HG02623 (cell line): ENCODE data around the gene ZNF260.
"Not testable (repeated sequence)": the region's sequence is repeated elsewhere in the genome, so short reads cannot be mapped to it uniquely, and the experiment has no call there.

Source experiments
- ATAC-seq: cut with Tn5 transposase; IDR thresholded peaks from one replicate; pipeline ENCODE4 v1.9.1; 2021; ENCODE audit warnings: moderate library complexity; ENCODE audit not compliant: unreplicated experiment

Gene ZNF260

GRCh38 chr19:36490846-36491245, 37.2 kb downstream of the ZNF260 start:
- ATAC-seq = not testable (repeated sequence)

GRCh38 chr19:36489920-36490415, 38.1 kb downstream of the ZNF260 start:
- ATAC-seq = peak; percentile 52

- ATAC-seq = peak; percentile 80
Measured at GRCh38 chr19:36489118-36489919, 38.8 kb downstream of the ZNF260 start, which contains the start of gene ZNF566. Gene ZNF566, minus strand, starts transcription at chr19:36489561. Its CDS starts 13,004 bp downstream, at chr19:36476557.

GRCh38 chr19:36488846-36489117, 39.3 kb downstream of the ZNF260 start:
- ATAC-seq = peak; percentile 8

- no peak for ATAC-seq
Measured at GRCh38 chr19:36488118-36488845, 39.8 kb downstream of the ZNF260 start.

- no peak for ATAC-seq
Measured at GRCh38 chr19:36483653-36484052, 44.4 kb downstream of the ZNF260 start.

- no peak for ATAC-seq
Measured at GRCh38 chr19:36482876-36483275, 45.2 kb downstream of the ZNF260 start.
